ENCODE data around the gene CRTC1. TPM values are rescaled to one million over a fixed set of nuclear protein-coding genes. Genes with fewer than 3 reads are reported as not detected.

The CRTC1 gene
- total and polyA plus RNA-seq, 9 of the 15 experiments (the other 6 are each of a cell fraction or from before 2014, with no cell fraction given), result 0.25 to 3.8 (median 1.2) TPM; not detected in 2

DNA sequence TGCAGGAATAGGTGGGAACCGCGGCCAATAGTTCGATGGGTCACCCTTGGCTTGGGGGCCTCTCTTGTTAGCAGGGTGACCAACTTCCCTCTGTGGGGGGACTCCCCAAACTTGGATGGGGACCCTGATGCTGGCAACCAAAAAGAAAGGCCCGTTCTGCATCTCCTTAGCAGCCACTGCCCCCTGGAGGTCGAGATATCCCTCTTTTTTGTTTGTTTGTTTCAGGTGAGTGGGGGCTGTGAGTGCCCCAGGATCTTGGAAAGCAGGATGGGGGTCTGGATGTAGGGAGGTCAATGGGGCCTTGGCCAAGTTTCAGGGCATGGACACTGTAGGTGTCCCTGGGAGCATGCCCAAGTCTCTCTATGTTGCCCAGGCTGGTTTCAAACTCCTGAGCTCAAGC lies 7.7 kb upstream of the CRTC1 start (continued):
- peak; percentile 69 to 73 (median 70) for TF ChIP-seq CTCF (IDR thresholded peaks at IDR 0.05 in 2 of 3, conservative IDR thresholded peaks at IDR 0.05 in 1 of 3; ENCODE audit: insufficient read depth in 2 of 3, low read depth in 1 of 3, low read length in 3 of 3)
- TF ChIP-seq MAZ (CRISPR knock-in tag; conservative IDR thresholded peaks at IDR 0.05 in 1 of 2, IDR thresholded peaks at IDR 0.05 in 1 of 2), result peak in 1 of 2 experiments; percentile 63; a peak in 2 of 4 replicates
- TF ChIP-seq ZNF3 (CRISPR knock-in tag; IDR thresholded peaks at IDR 0.05), result no peak
- no peak for TF ChIP-seq PHF8 (IDR thresholded peaks at IDR 0.05; ENCODE audit: borderline replicate concordance, low read length)
- TF ChIP-seq STAG1 (CRISPR knock-in tag; IDR thresholded peaks at IDR 0.05; ENCODE audit: borderline replicate concordance), result peak; percentile 37; the same call in 1 of the 2 replicates
- no peak for TF ChIP-seq CREBBP (IDR thresholded peaks at IDR 0.05; ENCODE audit: low read depth, low read length)
- TF ChIP-seq, protein P1, sequence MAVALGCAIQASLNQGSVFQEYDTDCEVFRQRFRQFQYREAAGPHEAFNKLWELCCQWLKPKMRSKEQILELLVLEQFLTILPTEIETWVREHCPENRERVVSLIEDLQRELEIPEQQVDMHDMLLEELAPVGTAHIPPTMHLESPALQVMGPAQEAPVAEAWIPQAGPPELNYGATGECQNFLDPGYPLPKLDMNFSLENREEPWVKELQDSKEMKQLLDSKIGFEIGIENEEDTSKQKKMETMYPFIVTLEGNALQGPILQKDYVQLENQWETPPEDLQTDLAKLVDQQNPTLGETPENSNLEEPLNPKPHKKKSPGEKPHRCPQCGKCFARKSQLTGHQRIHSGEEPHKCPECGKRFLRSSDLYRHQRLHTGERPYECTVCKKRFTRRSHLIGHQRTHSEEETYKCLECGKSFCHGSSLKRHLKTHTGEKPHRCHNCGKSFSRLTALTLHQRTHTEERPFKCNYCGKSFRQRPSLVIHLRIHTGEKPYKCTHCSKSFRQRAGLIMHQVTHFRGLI (CRISPR knock-in tag; IDR thresholded peaks at IDR 0.05), result no peak
- TF ChIP-seq EP400 (IDR thresholded peaks at IDR 0.05), result no peak
- TF ChIP-seq ARID2 (IDR thresholded peaks at IDR 0.05), result 0 out of 2 replicates have a peak, but pooled peaks have one; percentile 24
- TF ChIP-seq, protein P2, sequence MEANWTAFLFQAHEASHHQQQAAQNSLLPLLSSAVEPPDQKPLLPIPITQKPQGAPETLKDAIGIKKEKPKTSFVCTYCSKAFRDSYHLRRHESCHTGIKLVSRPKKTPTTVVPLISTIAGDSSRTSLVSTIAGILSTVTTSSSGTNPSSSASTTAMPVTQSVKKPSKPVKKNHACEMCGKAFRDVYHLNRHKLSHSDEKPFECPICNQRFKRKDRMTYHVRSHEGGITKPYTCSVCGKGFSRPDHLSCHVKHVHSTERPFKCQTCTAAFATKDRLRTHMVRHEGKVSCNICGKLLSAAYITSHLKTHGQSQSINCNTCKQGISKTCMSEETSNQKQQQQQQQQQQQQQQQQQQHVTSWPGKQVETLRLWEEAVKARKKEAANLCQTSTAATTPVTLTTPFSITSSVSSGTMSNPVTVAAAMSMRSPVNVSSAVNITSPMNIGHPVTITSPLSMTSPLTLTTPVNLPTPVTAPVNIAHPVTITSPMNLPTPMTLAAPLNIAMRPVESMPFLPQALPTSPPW (CRISPR knock-in tag; IDR thresholded peaks at IDR 0.05), result peak; percentile 28; the same call in 1 of the 2 replicates
- no peak for TF ChIP-seq SAFB2 (IDR thresholded peaks at IDR 0.05; ENCODE audit: borderline replicate concordance, low read depth, low read length, severe bottlenecking)
- TF ChIP-seq TGIF2 (CRISPR knock-in tag; IDR thresholded peaks at IDR 0.05), result no peak
- peak; percentile 54 to 75 for TF ChIP-seq RAD21 (CRISPR knock-in tag; conservative IDR thresholded peaks at IDR 0.05 in 1 of 2, IDR thresholded peaks at IDR 0.05 in 1 of 2)
- no peak for TF ChIP-seq SMARCC2 (IDR thresholded peaks at IDR 0.05; ENCODE audit: low read depth)

Data from K562 (cell line).